Liver (tissue), 3 donors: ENCODE measurements around the gene MRTFB.

ENCODE experiments used
- GABPA ChIP-seq, 2 donors: IDR thresholded peaks in 1 of 2; conservative IDR thresholded peaks in 1 of 2; 2 replicates each; pipeline ENCODE4 v1.6.1; 2016; ENCODE audit warnings: antibody characterized with exemption in 2 of 2, mild to moderate bottlenecking in 1 of 2, moderate library complexity in 1 of 2
- TF ChIP-seq, protein P1 (sequence below): IDR thresholded peaks from 2 replicates; pipeline ENCODE4 v1.6.1; 2016; ENCODE audit warnings: antibody characterized with exemption
- TF ChIP-seq, protein P2 (sequence below): fragments of 150-350 bp; IDR thresholded peaks from 2 replicates; pipeline ENCODE4 v1.5.1; 2017; ENCODE audit warnings: improper control_type of control experiment, low read depth, low read length; ENCODE audit not compliant: missing input control
- donor health status: healthy.
- donor health status: healthy.

DNA sequence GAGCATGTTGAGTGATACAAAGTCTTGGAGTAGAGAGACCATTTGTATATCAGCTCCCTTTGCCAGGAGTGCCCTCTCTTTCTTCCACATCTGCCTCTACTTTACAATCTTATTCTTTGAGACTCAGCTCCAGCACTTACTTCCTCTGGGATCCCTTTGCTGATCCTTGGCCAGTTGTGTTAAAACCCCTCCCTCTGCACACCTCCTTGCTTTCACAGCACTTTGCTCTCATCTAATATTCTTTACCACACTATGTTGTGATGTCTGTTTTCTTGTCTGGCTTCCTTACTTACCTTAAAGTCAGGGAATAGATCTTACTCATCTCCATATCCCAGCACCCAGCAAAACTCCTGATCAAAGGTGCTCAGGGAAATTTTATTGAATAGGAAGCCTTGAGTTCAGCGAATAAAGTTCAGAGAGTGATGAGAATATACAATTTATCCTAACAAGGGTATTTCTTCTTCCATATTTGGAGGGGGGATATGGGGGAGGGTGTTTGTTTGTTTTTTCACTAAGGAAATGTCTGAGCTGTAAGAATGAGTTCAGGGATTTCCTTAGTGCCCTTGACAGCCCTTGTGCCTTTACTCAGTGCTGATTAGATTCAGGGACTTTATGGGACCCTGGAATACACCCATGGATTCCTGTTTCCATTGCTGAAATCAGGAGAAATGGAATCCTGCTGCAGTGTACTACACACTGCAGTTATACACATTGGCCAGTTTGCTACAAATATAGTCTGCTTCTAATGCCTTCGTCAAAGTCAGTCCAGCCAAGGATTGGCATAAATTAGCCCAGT, 32.0 kb downstream of the MRTFB start:
- TF ChIP-seq, protein P1, sequence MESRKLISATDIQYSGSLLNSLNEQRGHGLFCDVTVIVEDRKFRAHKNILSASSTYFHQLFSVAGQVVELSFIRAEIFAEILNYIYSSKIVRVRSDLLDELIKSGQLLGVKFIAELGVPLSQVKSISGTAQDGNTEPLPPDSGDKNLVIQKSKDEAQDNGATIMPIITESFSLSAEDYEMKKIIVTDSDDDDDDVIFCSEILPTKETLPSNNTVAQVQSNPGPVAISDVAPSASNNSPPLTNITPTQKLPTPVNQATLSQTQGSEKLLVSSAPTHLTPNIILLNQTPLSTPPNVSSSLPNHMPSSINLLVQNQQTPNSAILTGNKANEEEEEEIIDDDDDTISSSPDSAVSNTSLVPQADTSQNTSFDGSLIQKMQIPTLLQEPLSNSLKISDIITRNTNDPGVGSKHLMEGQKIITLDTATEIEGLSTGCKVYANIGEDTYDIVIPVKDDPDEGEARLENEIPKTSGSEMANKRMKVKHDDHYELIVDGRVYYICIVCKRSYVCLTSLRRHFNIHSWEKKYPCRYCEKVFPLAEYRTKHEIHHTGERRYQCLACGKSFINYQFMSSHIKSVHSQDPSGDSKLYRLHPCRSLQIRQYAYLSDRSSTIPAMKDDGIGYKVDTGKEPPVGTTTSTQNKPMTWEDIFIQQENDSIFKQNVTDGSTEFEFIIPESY = no peak
- TF ChIP-seq, protein P2, sequence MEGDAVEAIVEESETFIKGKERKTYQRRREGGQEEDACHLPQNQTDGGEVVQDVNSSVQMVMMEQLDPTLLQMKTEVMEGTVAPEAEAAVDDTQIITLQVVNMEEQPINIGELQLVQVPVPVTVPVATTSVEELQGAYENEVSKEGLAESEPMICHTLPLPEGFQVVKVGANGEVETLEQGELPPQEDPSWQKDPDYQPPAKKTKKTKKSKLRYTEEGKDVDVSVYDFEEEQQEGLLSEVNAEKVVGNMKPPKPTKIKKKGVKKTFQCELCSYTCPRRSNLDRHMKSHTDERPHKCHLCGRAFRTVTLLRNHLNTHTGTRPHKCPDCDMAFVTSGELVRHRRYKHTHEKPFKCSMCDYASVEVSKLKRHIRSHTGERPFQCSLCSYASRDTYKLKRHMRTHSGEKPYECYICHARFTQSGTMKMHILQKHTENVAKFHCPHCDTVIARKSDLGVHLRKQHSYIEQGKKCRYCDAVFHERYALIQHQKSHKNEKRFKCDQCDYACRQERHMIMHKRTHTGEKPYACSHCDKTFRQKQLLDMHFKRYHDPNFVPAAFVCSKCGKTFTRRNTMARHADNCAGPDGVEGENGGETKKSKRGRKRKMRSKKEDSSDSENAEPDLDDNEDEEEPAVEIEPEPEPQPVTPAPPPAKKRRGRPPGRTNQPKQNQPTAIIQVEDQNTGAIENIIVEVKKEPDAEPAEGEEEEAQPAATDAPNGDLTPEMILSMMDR = no peak
- TF ChIP-seq GABPA (IDR thresholded peaks at IDR 0.05 in 1 of 2, conservative IDR thresholded peaks at IDR 0.05 in 1 of 2) = no peak
